Inferior parietal cortex (tissue), 1 donor: ENCODE data around the gene TFAP2E.

Source experiments
- DNase-seq: peaks from one replicate; pipeline ENCODE4 v3.0.0-alpha.2; 2016; ENCODE audit errors: extremely low spot score

TFAP2E gene

DNA sequence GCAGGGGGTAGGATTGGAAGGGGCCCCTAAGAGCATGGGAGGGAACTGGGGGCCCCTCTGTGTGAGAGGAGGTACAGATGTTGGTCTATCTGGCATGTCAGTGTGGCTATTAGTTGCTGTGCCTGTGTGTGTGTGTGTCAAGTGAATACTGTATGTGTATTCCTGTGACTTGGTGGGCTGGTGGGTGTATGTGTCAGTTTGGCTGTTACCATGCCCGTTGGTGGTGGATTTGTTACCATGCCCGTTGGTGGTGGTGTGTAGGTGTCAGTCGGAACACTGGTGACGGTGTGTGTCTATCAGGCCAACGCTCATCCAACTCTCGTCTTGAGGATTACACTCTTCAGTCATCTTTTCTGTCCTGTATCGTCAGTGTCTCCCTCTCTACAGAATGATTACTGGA, 22.6 kb downstream of the TFAP2E start:
- no peak for DNase-seq

- no peak for DNase-seq
Measured at GRCh38 chr1:35597870-35598269, 24.8 kb downstream of the TFAP2E start.

GRCh38 chr1:35598895-35599294, 25.8 kb downstream of the TFAP2E start:
- DNase-seq, result no peak

GRCh38 chr1:35599411-35599810, 26.3 kb downstream of the TFAP2E start:
- no peak for DNase-seq

DNA sequence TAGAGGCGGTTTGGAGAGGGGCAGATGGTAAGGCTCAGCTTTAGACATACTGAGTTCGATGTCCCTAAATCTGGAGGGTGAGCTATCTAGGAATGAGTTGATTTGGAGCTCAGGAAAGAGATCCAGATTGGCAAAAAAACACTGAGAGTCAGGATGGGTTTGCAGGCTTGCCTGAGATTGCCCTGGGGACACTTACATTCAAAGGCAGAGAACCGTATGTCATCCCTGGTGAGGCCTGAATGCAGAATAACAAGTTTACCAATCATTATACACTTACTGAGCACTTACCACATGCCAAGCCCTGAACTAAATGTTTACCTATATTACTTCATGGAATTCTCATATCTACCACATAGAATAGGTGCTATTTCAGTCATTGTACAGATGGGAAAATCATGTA, 27.5 kb downstream of the TFAP2E start:
- DNase-seq, result no peak

DNA sequence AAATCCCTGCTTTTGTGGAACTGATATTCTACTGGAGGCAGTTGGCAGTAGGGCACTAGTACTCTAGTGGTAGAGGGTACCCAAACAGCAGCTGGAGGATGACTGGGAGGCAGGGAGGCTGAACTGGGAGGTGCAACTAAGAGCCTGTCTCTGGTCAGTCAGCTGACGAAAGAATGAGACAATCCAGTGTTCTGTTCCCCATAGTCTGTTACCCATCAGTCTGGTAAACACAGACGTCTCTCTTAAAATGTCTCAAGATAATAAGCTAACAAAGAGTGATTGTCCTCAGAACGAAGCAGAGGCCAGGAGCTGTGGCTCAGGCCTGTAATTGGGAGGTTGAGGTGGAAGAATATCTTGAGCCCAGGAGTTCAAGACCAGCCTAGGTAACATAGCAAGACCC, 30.4 kb downstream of the TFAP2E start:
- no peak for DNase-seq

DNA sequence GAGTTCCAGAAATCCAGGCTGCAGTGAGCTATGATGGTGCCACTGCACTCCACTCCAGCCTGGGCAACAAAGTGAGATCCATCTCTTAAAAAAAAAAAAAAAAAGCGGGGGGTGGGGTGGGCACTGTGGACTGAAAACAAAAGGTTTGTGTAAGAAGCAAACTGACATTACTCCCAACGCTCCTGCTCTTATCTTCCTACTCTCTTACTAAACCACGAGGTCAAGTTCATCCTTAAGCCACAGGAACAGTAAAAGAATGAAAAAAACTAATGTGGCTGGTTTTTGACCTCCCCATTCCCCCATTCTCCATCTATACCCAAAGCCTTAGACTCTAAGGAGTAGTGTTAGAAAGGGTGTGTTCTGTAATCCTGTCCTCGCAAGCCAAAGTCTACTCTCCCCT, 30.8 kb downstream of the TFAP2E start:
- no peak for DNase-seq

GRCh38 chr1:35605071-35605866, 32.2 kb downstream of the TFAP2E start:
- no peak for DNase-seq

GRCh38 chr1:35605867-35606182, 32.7 kb downstream of the TFAP2E start:
- no peak for DNase-seq

GRCh38 chr1:35611655-35612054, 38.5 kb downstream of the TFAP2E start:
- DNase-seq, result no peak

- no peak for DNase-seq
Measured at GRCh38 chr1:35615440-35615839, 42.3 kb downstream of the TFAP2E start.

- no peak for DNase-seq
Measured at GRCh38 chr1:35619237-35620121, 46.4 kb downstream of the TFAP2E start.

GRCh38 chr1:35622510-35623178, 49.5 kb downstream of the TFAP2E start:
- DNase-seq, result no peak

DNA sequence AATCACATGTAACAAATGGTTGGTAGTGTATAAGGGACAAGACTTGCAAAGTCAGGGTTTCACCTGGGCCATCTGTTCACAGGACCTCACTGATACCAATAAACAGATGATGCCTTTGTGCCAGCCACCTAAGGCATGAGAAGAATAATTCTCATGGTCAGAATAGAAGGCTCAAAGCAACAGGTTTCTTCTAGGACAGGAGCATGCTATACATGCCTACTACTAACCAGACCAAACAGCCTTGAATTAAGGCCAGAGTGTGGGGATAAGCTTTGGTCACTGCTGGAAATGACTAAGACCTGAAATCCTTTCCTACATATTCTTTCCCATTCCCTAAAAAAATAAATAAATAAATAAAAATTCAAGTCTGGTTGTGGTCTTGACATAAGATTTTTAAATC, 50.7 kb downstream of the TFAP2E start:
- DNase-seq, result no peak

DNA sequence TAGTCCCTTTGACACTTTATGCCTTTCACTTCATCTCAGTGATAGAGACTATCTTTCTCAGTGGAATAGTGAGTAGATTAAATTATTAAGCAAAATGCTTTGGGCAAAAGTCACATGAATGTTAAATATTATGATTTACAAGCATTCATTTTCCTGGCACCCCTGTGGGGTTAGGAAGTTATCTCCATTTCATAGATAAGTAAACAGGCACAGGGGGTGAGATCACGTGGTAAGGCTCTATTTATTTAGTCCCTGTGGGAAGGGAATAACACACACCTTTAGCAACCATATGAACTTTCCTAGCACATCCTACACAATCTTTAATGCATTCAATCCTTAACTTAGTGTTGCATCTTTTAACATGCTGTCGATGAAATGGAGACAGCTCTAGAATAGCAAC, 55.9 kb downstream of the TFAP2E start:
- DNase-seq, result no peak

GRCh38 chr1:35631396-35631795, 58.3 kb downstream of the TFAP2E start:
- DNase-seq, result no peak

DNA sequence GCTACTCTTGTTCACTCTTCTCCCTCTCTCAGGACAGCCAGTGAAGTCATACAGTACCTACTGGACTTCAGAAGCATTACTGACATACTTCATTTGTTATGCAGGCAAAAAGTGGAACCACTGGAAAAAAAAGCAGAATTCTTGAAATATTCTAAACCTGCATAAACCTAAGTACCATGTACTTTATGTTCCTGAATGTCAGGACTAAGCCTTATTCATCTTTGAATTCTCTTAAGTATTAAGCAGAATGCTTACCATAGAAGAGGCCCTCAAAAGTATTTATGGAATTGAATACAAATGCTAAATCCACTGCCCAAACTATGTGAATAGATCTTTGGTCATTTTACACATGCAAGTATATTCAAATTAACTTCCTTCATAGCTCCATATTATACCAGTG, 60.4 kb downstream of the TFAP2E start:
- DNase-seq, result no peak

GRCh38 chr1:35637401-35637809, 64.3 kb downstream of the TFAP2E start:
- peak; percentile 46 for DNase-seq

DNA sequence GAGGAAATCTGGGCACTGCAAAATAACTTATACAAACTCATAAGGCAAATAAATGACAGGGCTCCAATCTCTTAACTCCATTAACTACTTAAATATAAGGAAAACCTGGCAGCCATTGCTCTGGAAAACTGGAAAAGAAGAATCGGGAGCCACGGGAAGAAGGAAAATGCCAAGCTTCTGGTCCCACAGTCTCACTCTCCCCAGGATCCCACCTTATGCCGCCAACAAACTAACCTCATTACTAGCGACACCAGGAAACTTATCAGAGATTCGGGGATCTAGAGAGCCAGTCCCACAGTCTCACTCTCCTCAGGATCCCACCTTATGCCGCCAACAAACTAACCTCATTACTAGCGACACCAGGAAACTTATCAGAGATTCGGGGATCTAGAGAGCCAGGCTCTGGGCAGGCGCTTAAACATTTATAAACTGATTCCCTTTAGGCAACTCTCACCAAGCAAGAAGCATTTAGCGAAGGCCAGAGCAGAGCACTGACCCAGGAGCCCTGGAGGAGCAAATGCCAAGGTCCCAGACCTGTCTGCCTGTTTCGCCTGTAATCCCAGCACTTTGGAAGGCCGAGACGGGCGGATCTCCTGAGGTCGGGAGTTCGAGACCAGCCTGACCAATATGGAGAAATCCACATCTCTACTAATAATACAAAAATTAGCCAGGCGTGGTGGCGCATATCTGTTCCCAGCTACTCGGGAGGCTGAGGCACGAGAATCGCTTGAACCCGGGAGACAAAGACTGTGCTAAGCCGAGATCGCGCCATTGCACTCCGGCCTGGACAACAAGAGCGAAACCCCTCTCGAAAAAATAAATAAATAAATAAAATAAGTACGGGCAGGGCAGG, 67.5 kb downstream of the TFAP2E start:
- DNase-seq, result no peak

DNA sequence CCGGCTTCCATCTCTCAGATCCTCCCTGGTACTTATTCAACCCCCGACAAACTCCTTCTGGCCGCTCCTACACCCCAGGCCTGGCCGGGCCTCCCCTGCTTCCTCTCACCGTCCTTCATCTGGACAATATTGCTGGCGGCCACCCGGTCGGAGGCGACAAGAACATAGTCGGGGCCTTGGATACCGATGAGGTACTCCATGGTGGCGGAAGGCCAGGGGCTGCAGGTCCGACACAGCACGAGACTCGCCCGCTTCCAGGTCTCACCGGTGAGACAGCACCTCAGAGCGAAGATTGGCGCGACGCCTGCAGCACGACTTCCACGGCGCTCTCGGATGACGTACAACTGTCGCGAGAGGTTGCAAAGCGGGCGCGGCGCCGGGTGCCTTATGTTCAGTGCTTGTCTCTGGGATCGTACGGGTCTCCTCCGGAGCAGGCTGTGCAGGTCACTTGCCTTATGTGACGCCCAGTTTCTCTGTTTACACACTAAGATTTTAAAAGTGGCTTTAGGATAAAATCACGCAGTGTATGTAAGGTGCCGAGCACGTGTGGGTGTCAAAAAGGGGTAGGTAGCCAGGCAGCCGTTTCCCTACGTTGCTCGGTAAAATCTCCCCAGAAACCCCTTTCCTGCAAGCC, 68.2 kb downstream of the TFAP2E start, which contains the start of gene PSMB2:
Gene PSMB2 (minus strand): TSS at position 294 of the 634 bp plus-strand sequence. CDS start 94 bp downstream, at position 200.
- DNase-seq, result peak; percentile 96

- no peak for DNase-seq
Measured at GRCh38 chr1:35642471-35642955, 69.4 kb downstream of the TFAP2E start.
